ENCODE data around the gene SLC29A3. TPM values are rescaled to one million over a fixed set of nuclear protein-coding genes. Genes with fewer than 3 reads are reported as not detected.

Gene SLC29A3
- total RNA-seq, 1 donor from 2014 or later, result 2.5 TPM

GRCh38 chr10:71321386-71321785 is 2.3 kb downstream of the SLC29A3 start:
- H2AFZ ChIP-seq (replicated peaks), result no peak overlapping the region
- H3F3A ChIP-seq (ENCODE audit: low read depth), result peaks cover 15% of the 10 kb centered on the region
- H3K36me3 ChIP-seq, result no peaks in the 10 kb centered on the region
- no peaks in the 10 kb centered on the region for H3K9me3 Mint-ChIP-seq
- no peaks in the 10 kb centered on the region for H4K20me1 ChIP-seq (ENCODE audit: low read depth)
- no peak overlapping the region for H3K27ac Mint-ChIP-seq
- no peak for DNase-seq (ENCODE audit: low spot score)
- no peak overlapping the region for H3K4me3 Mint-ChIP-seq
- TF ChIP-seq EZH2phosphoT487 (IDR thresholded peaks at IDR 0.05) (no peak), EZH2 (IDR thresholded peaks at IDR 0.05) (no peak), CTCF (IDR thresholded peaks at IDR 0.05) (no peak)
- H3K9me3 ChIP-seq (ENCODE audit: low read depth), result no peaks in the 10 kb centered on the region
- H3K27me3 ChIP-seq, result no peaks in the 10 kb centered on the region
- no peak overlapping the region for H3K9ac ChIP-seq
- no peak overlapping the region for H3K27ac ChIP-seq
- peaks cover 25% of the 10 kb centered on the region for H3K4me1 Mint-ChIP-seq
- no peak overlapping the region for H3K4me2 ChIP-seq
- no peak overlapping the region for H3K4me3 ChIP-seq
- peaks cover 2% of the 10 kb centered on the region for H3K36me3 Mint-ChIP-seq
- peaks cover 15% of the 10 kb centered on the region for H3K4me1 ChIP-seq
- H3K79me2 ChIP-seq (ENCODE audit: low read depth), result no peaks in the 10 kb centered on the region
- H3K27me3 Mint-ChIP-seq (ENCODE audit: insufficient read depth, low read depth), result peaks cover 3% of the 10 kb centered on the region

- TF ChIP-seq EZH2phosphoT487 (IDR thresholded peaks at IDR 0.05) (no peak), CTCF (IDR thresholded peaks at IDR 0.05) (no peak)
- Mint-ChIP-seq H3K9me3 (no peaks in the 10 kb centered on the region), H3K36me3 (peaks cover 2% of the 10 kb centered on the region), H3K4me3 (no peak overlapping the region), H3K27ac (no peak overlapping the region), H3K27me3 (ENCODE audit: insufficient read depth, low read depth) (peaks cover 3% of the 10 kb centered on the region), H3K4me1 (peaks cover 8% of the 10 kb centered on the region)
- Histone ChIP-seq H3K36me3 (no peaks in the 10 kb centered on the region), H3K79me2 (ENCODE audit: low read depth) (no peaks in the 10 kb centered on the region), H3K27ac (no peak overlapping the region), H3F3A (ENCODE audit: low read depth) (no peaks in the 10 kb centered on the region), H3K4me3 (no peak overlapping the region), H2AFZ (replicated peaks) (no peak overlapping the region), H4K20me1 (ENCODE audit: low read depth) (no peaks in the 10 kb centered on the region), H3K27me3 (no peaks in the 10 kb centered on the region), H3K9me3 (ENCODE audit: low read depth) (no peaks in the 10 kb centered on the region), H3K9ac (no peak overlapping the region), H3K4me1 (peaks cover 8% of the 10 kb centered on the region), H3K4me2 (no peak overlapping the region)
- no peak for DNase-seq (ENCODE audit: low spot score)
These were observed 4.3 kb downstream of the SLC29A3 start for GRCh38 chr10:71323407-71323806.

GRCh38 chr10:71324743-71325142 is 5.7 kb downstream of the SLC29A3 start:
- Histone ChIP-seq H3K9ac (no peak overlapping the region), H3K36me3 (no peaks in the 10 kb centered on the region), H3K9me3 (ENCODE audit: low read depth) (no peaks in the 10 kb centered on the region), H3F3A (ENCODE audit: low read depth) (no peaks in the 10 kb centered on the region), H4K20me1 (ENCODE audit: low read depth) (no peaks in the 10 kb centered on the region), H2AFZ (replicated peaks) (no peak overlapping the region), H3K27ac (no peak overlapping the region), H3K27me3 (no peaks in the 10 kb centered on the region), H3K4me3 (no peak overlapping the region), H3K4me1 (peaks cover 6% of the 10 kb centered on the region), H3K4me2 (no peak overlapping the region), H3K79me2 (ENCODE audit: low read depth) (no peaks in the 10 kb centered on the region)
- Mint-ChIP-seq H3K4me1 (peaks cover 7% of the 10 kb centered on the region), H3K36me3 (peaks cover 2% of the 10 kb centered on the region), H3K4me3 (no peak overlapping the region), H3K27me3 (ENCODE audit: insufficient read depth, low read depth) (peaks cover 3% of the 10 kb centered on the region), H3K27ac (peak overlapping the region; percentile 59), H3K9me3 (no peaks in the 10 kb centered on the region)
- DNase-seq (ENCODE audit: low spot score), result no peak
- TF ChIP-seq EZH2phosphoT487 (IDR thresholded peaks at IDR 0.05), result no peak
- no peak for TF ChIP-seq EZH2 (IDR thresholded peaks at IDR 0.05)
- TF ChIP-seq CTCF (IDR thresholded peaks at IDR 0.05), result no peak

All from neural progenitor cell (in vitro differentiated cells).